Mesendoderm (in vitro differentiated cells): ENCODE data around the gene SLITRK3.

Experiments used
- DNase-seq: peaks from one replicate; pipeline ENCODE4 v3.0.0; 2013
- H2AK5ac ChIP-seq: 2 replicates; pipeline ENCODE4 v1.6.1; 2013; ENCODE audit warnings: low read length, inconsistent platforms
- H2BK120ac ChIP-seq: 2 replicates; pipeline ENCODE4 v1.6.1; 2013; ENCODE audit warnings: low read depth, mild to moderate bottlenecking, low read length, moderate library complexity, mixed read lengths
- H2BK15ac ChIP-seq: replicated peaks from 2 replicates; pipeline ENCODE4 v1.6.1; 2013; ENCODE audit warnings: low read depth, mild to moderate bottlenecking, moderate library complexity
- H2BK5ac ChIP-seq: 2 replicates; pipeline ENCODE4 v1.6.1; 2013; ENCODE audit warnings: low read length, inconsistent platforms
- H3K18ac ChIP-seq: 2 replicates; pipeline ENCODE4 v1.6.1; 2013; ENCODE audit warnings: mild to moderate bottlenecking, low read length, mixed read lengths
- H3K23ac ChIP-seq: one replicate; pipeline ENCODE4 v1.6.1; 2013; ENCODE audit warnings: low read length
- H3K27ac ChIP-seq: 2 replicates; pipeline ENCODE4 v1.5.1; 2013; ENCODE audit warnings: low read depth, mild to moderate bottlenecking, inconsistent platforms, low read length, moderate library complexity
- H3K27me3 ChIP-seq: 2 replicates; pipeline ENCODE4 v1.6.1; 2013; ENCODE audit warnings: low read length, control low read depth, mild to moderate bottlenecking, inconsistent platforms; ENCODE audit not compliant: insufficient read depth, poor library complexity
- H3K36me3 ChIP-seq: 2 replicates; pipeline ENCODE4 v1.6.1; 2013; ENCODE audit warnings: low read length, inconsistent platforms; ENCODE audit not compliant: control insufficient read depth, insufficient read depth
- H3K4ac ChIP-seq: one replicate; pipeline ENCODE4 v1.6.1; 2013; ENCODE audit warnings: low read depth, mild to moderate bottlenecking, low read length, moderate library complexity
- H3K4me1 ChIP-seq: 2 replicates; pipeline ENCODE4 v1.6.1; 2013; ENCODE audit warnings: low read depth, low read length, inconsistent platforms; ENCODE audit not compliant: control insufficient read depth
- H3K4me2 ChIP-seq: 2 replicates; pipeline ENCODE4 v1.6.1; 2013; ENCODE audit warnings: low read length
- H3K4me3 ChIP-seq: 2 replicates; pipeline ENCODE4 v1.5.1; 2013; ENCODE audit warnings: mild to moderate bottlenecking, low read length
- H3K56ac ChIP-seq: one replicate; pipeline ENCODE4 v1.6.1; 2013; ENCODE audit warnings: low read length
- H3K79me1 ChIP-seq: 2 replicates; pipeline ENCODE4 v1.6.1; 2013; ENCODE audit warnings: low read length, inconsistent platforms
- H3K79me2 ChIP-seq: 2 replicates; pipeline ENCODE4 v1.6.1; 2013; ENCODE audit warnings: mild to moderate bottlenecking, low read length; ENCODE audit not compliant: control insufficient read depth, insufficient read depth
- H3K9ac ChIP-seq: 2 replicates; pipeline ENCODE4 v1.6.1; 2013; ENCODE audit warnings: low read length, inconsistent platforms
- H4K5ac ChIP-seq: one replicate; pipeline ENCODE4 v1.6.1; 2013; ENCODE audit warnings: low read length
- H4K8ac ChIP-seq: one replicate; pipeline ENCODE4 v1.6.1; 2013; ENCODE audit warnings: low read depth, mild to moderate bottlenecking, control low read depth, low read length, moderate library complexity
- WGBS: extraction: QIAGEN DNeasy Blood & Tissue Kit; methylation state at CpG from one replicate; pipeline ENCODE4 v1.1.7; 2013; ENCODE audit warnings: low lambda C conversion rate, missing lambda C conversion rate; ENCODE audit not compliant: insufficient coverage; ENCODE audit errors: extremely low coverage; 5-methylcytosine and 5-hydroxymethylcytosine counted together

Gene SLITRK3

DNA sequence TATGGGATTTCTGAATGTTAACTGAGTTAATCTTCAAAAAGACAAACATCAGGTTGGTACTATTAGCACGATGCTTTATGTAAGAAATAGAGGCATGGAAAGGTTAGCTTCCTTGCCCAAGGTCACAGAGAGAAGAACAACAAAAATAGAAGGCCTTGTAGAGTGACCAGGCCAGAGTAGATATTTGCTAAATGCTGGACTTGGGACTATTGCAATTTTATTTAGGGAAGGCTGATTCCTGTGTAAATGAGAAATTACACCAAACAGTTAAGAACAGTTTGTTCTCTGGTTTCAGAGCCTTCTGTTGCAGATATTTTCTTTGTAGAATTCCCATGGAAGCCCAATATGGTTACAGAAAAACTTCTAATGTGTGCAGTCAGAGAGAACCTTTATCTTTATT lies 16.4 kb upstream of the SLITRK3 start:
- H4K5ac ChIP-seq: no peak overlapping the region
- no peaks in the 10 kb centered on the region for H3K4me1 ChIP-seq
- no peak overlapping the region for H2BK5ac ChIP-seq
- DNase-seq: no peak
- no peak overlapping the region for H3K18ac ChIP-seq
- H3K4me2 ChIP-seq: no peak overlapping the region
- H3K79me1 ChIP-seq: no peaks in the 10 kb centered on the region
- H3K4me3 ChIP-seq: no peak overlapping the region
- no peaks in the 10 kb centered on the region for H3K36me3 ChIP-seq
- H2AK5ac ChIP-seq: no peak overlapping the region
- WGBS: no CpG with 5 or more reads among the region's 1 CpG
- H3K4ac ChIP-seq: no peak overlapping the region
- H3K27ac ChIP-seq: no peak overlapping the region
- no peak overlapping the region for H3K23ac ChIP-seq
- no peak overlapping the region for H3K56ac ChIP-seq
- H4K8ac ChIP-seq: no peak overlapping the region
- no peak overlapping the region for H3K9ac ChIP-seq
- no peaks in the 10 kb centered on the region for H3K79me2 ChIP-seq
- H3K27me3 ChIP-seq: no peaks in the 10 kb centered on the region
- H2BK15ac ChIP-seq: no peak overlapping the region
- no peak overlapping the region for H2BK120ac ChIP-seq

DNA sequence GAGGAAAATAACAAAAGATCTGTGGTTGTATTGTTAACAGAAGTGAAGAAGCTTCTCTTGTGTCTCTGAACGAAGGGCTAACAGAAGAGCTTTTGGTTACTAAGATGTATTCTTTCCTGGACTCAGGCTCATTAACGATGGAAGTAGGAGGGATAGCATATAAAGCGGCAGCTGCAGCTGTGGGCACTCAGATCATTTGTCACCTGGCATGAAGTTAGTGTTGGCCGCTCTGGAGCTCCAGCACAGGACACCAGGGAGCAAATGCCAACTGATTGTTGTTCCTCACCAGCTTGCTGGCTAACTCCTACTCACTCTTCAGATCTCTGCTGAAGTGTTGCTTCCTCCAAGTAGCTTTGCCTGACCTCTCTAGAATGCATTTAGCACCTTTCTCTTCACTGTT lies 15.5 kb upstream of the SLITRK3 start:
- Histone ChIP-seq H3K4me3 (no peak overlapping the region), H4K5ac (no peak overlapping the region), H3K4me1 (no peaks in the 10 kb centered on the region), H2BK120ac (no peak overlapping the region), H3K9ac (no peak overlapping the region), H2BK5ac (no peak overlapping the region), H3K36me3 (no peaks in the 10 kb centered on the region), H3K23ac (no peak overlapping the region), H3K79me2 (no peaks in the 10 kb centered on the region), H4K8ac (no peak overlapping the region), H3K4me2 (no peak overlapping the region), H3K4ac (no peak overlapping the region), H3K18ac (no peak overlapping the region), H3K27me3 (no peaks in the 10 kb centered on the region), H3K56ac (no peak overlapping the region), H2BK15ac (no peak overlapping the region), H2AK5ac (no peak overlapping the region), H3K27ac (no peak overlapping the region), H3K79me1 (no peaks in the 10 kb centered on the region)
- no CpG with 5 or more reads among the region's 4 CpGs for WGBS
- no peak for DNase-seq

DNA sequence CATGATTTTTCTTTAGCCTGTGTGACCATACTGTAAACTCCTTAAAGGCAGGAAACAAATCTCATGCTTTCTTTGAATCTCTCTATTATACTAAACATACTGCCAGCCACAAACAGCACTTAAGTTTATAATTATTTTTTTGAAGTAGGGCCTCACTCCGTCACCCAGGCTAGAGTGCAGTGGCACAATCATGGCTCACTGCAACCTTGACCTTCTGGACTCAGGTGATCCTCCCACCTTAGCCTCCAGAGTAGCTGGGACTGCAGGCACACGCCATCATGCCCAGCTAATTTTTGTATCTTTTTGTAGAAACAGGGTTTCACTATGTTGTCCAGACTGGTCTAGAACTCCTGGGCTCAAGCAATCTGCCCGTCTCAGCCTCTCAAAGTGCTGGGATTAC lies 14.5 kb upstream of the SLITRK3 start:
- DNase-seq: no peak
- Histone ChIP-seq H4K5ac (no peak overlapping the region), H3K79me2 (no peaks in the 10 kb centered on the region), H3K79me1 (no peaks in the 10 kb centered on the region), H4K8ac (no peak overlapping the region), H3K4ac (no peak overlapping the region), H3K9ac (no peak overlapping the region), H3K18ac (no peak overlapping the region), H3K4me1 (no peaks in the 10 kb centered on the region), H2AK5ac (no peak overlapping the region), H2BK15ac (no peak overlapping the region), H2BK120ac (no peak overlapping the region), H2BK5ac (no peak overlapping the region), H3K27ac (no peak overlapping the region), H3K4me2 (no peak overlapping the region), H3K4me3 (no peak overlapping the region), H3K23ac (no peak overlapping the region), H3K27me3 (no peaks in the 10 kb centered on the region), H3K56ac (no peak overlapping the region), H3K36me3 (no peaks in the 10 kb centered on the region)
- WGBS: no CpG with 5 or more reads among the region's 3 CpGs

DNA sequence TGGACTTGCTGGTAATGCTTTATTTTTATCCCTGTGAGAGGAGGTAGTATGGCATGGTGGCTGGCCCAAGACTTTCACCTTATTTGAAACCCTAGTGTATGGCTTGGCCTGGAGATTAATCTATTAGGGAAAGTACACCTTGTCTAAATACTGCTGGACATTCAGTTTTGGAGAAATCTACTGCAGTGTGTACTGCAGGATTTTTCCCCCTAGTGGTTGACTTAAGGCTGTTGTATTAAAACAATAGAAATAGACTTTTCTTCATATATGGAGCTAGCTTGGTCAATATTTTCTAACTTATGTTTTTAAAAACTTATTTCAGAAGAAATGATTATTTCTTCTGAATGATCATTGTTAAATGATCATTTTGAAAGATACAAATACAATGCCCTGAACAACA lies 13.9 kb upstream of the SLITRK3 start:
- Histone ChIP-seq H3K79me2 (no peaks in the 10 kb centered on the region), H3K4me1 (no peaks in the 10 kb centered on the region)

DNA sequence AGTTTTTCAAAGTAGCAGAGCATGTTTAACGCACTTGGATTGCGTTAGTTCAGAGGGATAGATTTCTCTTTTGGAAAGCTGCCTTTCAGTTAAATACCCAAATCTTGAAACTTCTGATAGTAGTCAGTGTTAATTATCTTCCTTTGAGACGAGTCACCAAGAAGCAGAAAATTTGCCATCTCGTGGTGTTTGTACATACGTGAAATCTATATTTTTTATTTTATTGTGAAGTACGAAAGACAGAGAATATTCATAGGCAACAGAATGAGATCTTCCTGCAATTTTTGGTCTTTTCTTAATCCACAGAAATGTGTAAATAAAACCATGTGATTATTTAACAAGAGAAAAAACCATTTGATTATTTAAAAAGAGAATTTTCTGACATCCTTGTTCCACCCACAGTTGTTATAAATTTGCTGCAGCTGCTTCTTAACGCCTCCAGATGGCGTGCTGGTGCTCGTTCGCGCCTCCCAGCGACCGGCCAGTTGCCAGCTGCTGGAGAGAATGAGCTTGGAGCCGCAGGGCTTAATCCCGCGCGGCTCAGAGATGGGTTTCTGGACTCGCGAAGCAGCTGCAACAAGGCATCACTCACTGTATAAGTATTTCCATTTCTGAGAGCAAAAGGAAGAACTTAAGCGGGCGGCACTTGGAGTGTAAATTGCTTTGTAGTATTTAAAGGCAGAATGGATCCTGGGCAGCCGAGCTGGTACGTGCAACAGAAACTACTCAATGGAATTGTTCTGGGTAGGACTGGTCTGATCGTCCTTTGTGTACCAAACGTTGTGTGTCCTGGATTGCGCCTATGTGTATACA lies 10.5 kb upstream of the SLITRK3 start:
- H3K56ac ChIP-seq: no peak overlapping the region
- peak overlapping the region; percentile 16 for H3K4me2 ChIP-seq
- H3K9ac ChIP-seq: peak overlapping the region; percentile 22
- H3K79me1 ChIP-seq: no peaks in the 10 kb centered on the region
- no peak overlapping the region for H3K27ac ChIP-seq
- H3K79me2 ChIP-seq: no peaks in the 10 kb centered on the region
- H3K4me3 ChIP-seq: no peak overlapping the region
- H3K4me1 ChIP-seq: no peaks in the 10 kb centered on the region
- no CpG with 5 or more reads among the region's 26 CpGs for WGBS
- peak; percentile 88 for DNase-seq
- no peak overlapping the region for H4K5ac ChIP-seq
- no peak overlapping the region for H2BK15ac ChIP-seq
- no peaks in the 10 kb centered on the region for H3K27me3 ChIP-seq
- no peak overlapping the region for H3K4ac ChIP-seq
- no peak overlapping the region for H2BK5ac ChIP-seq
- H3K18ac ChIP-seq: no peak overlapping the region
- no peak overlapping the region for H4K8ac ChIP-seq
- H3K23ac ChIP-seq: no peak overlapping the region
- no peaks in the 10 kb centered on the region for H3K36me3 ChIP-seq
- no peak overlapping the region for H2BK120ac ChIP-seq
- H2AK5ac ChIP-seq: no peak overlapping the region

More for the DNA sequence above, 13.9 kb upstream of the SLITRK3 start:
- H3K27me3 ChIP-seq: no peaks in the 10 kb centered on the region
- no peaks in the 10 kb centered on the region for H3K36me3 ChIP-seq
- no peak overlapping the region for H3K23ac ChIP-seq
- no peak overlapping the region for H3K4me2 ChIP-seq
- H2BK5ac ChIP-seq: no peak overlapping the region
- no peaks in the 10 kb centered on the region for H3K79me1 ChIP-seq
- H2AK5ac ChIP-seq: no peak overlapping the region
- no peak overlapping the region for H3K9ac ChIP-seq
- no peak overlapping the region for H4K5ac ChIP-seq
- no peak overlapping the region for H3K4me3 ChIP-seq
- DNase-seq: no peak
- H3K27ac ChIP-seq: no peak overlapping the region
- H2BK15ac ChIP-seq: no peak overlapping the region
- no peak overlapping the region for H4K8ac ChIP-seq
- H2BK120ac ChIP-seq: no peak overlapping the region
- no peak overlapping the region for H3K18ac ChIP-seq
- H3K4ac ChIP-seq: no peak overlapping the region
- no peak overlapping the region for H3K56ac ChIP-seq

DNA sequence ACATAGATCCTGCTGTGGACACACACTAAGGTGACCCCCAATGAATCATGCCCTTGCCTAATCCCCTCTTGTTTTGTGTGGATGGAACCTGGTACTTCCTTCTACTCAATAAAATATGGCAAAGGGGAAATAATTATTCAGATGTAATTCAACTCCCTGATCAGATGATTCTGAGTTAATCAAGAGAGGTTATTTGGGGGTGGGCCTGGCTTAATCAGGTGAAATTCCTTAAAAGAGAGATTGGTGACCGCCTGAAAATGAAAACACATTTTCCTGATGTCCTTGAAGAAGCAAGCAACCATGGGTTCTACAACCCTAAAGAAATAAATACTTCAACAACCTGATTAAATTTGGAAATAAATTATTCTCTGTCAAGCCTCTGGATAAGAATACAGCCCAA lies 8.3 kb upstream of the SLITRK3 start:
- Histone ChIP-seq H3K23ac (no peak overlapping the region), H4K8ac (no peak overlapping the region), H3K4me2 (no peak overlapping the region), H3K9ac (no peak overlapping the region), H2AK5ac (no peak overlapping the region), H3K36me3 (no peaks in the 10 kb centered on the region), H2BK5ac (no peak overlapping the region), H4K5ac (no peak overlapping the region), H3K79me1 (no peaks in the 10 kb centered on the region), H3K56ac (no peak overlapping the region), H3K4me1 (no peaks in the 10 kb centered on the region), H3K4ac (no peak overlapping the region), H3K27me3 (no peaks in the 10 kb centered on the region), H2BK120ac (no peak overlapping the region), H3K4me3 (no peak overlapping the region), H3K18ac (no peak overlapping the region), H3K79me2 (no peaks in the 10 kb centered on the region), H2BK15ac (no peak overlapping the region), H3K27ac (no peak overlapping the region)
- no peak for DNase-seq
- no CpG with 5 or more reads among the region's 1 CpG for WGBS
